ENCODE data around the gene CYP27B1. TPM values are rescaled to one million over a fixed set of nuclear protein-coding genes. Genes with fewer than 3 reads are reported as not detected.
A peak's percentile ranks its signal among the peaks of the same experiment; 100 is the strongest.

Gene CYP27B1
- total RNA-seq, 1 experiment from 2014 or later: 11.6 TPM

DNA sequence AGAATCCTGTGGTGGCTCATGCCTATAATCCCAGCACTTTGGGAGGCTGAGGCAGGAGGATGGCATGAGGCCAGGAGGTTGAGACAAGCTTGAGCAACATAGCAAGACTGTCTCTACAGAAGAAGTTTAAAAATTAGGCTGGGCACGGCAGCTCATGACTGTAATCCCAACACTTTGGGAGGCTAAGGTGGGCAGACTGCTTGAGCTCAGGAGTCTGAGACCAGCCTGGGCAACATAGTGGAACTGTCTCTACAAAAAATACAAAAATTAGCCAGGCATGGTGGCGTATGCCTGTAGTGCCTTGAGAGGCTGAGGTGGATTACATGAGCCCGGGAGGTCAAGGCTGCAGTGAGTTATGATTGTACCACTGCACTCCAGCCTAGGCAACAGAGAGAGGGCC is 998 bp upstream of the CYP27B1 start:
- ATAC-seq (no peak), DNase-seq (ENCODE audit: low read depth, low spot score) (no peak)
- H3K9me2 ChIP-seq (ENCODE audit: insufficient read depth): no peaks in the 10 kb centered on the region
- no peak overlapping the region for H3K9ac ChIP-seq (ENCODE audit: low read length)
- POLR2A ChIA-PET: interaction anchor here (1.7 to 2.4 kb wide), 2 partner anchors 11 to 13 kb away, joined by 5 to 12 read pairs; no protein-coding TSS in a partner anchor
- H3K27me3 ChIP-seq (ENCODE audit: insufficient read depth, low read length): no peaks in the 10 kb centered on the region
- 0 out of 2 replicates have a peak overlapping the region, but pooled peaks have one; percentile 100 for H3K4me2 ChIP-seq (ENCODE audit: low read length)
- no TSS peak for BruUV-seq (replicated peaks)
- CTCF ChIA-PET: interaction anchor here (4.0 kb wide), 1 partner anchor 12 kb away, joined by 51 read pairs; no protein-coding TSS in a partner anchor
- peak overlapping the region; percentile 73 for H3K27ac ChIP-seq (ENCODE audit: low read depth, low read length)
- peaks cover 18% of the 10 kb centered on the region for H3K79me2 ChIP-seq (ENCODE audit: insufficient read depth, low read length)
- H3K9me3 ChIP-seq (ENCODE audit: control insufficient read depth in 1 of 2, insufficient read depth in 1 of 2, low read depth in 1 of 2, low read length in 2 of 2): no peaks in the 10 kb centered on the region
- no peak overlapping the region for H3K4me3 ChIP-seq (replicated peaks in 1 of 2; ENCODE audit: low read depth in 1 of 2, low read length in 2 of 2)
- RAD21 ChIA-PET (ENCODE audit: low non-redundant PET in 1 of 2, low total read pairs in 2 of 2, uncharacterized antibody in 2 of 2, unreplicated experiment in 2 of 2): no interaction called here
- TF ChIP-seq, protein P1, sequence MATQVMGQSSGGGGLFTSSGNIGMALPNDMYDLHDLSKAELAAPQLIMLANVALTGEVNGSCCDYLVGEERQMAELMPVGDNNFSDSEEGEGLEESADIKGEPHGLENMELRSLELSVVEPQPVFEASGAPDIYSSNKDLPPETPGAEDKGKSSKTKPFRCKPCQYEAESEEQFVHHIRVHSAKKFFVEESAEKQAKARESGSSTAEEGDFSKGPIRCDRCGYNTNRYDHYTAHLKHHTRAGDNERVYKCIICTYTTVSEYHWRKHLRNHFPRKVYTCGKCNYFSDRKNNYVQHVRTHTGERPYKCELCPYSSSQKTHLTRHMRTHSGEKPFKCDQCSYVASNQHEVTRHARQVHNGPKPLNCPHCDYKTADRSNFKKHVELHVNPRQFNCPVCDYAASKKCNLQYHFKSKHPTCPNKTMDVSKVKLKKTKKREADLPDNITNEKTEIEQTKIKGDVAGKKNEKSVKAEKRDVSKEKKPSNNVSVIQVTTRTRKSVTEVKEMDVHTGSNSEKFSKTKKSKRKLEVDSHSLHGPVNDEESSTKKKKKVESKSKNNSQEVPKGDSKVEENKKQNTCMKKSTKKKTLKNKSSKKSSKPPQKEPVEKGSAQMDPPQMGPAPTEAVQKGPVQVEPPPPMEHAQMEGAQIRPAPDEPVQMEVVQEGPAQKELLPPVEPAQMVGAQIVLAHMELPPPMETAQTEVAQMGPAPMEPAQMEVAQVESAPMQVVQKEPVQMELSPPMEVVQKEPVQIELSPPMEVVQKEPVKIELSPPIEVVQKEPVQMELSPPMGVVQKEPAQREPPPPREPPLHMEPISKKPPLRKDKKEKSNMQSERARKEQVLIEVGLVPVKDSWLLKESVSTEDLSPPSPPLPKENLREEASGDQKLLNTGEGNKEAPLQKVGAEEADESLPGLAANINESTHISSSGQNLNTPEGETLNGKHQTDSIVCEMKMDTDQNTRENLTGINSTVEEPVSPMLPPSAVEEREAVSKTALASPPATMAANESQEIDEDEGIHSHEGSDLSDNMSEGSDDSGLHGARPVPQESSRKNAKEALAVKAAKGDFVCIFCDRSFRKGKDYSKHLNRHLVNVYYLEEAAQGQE (IDR thresholded peaks at IDR 0.05; ENCODE audit: low read depth): no peak
- TF ChIP-seq YY1 (IDR thresholded peaks at IDR 0.05; ENCODE audit: extremely low read depth, insufficient replicate concordance, low read depth, low read length) (no peak), CBX3 (IDR thresholded peaks at IDR 0.05; ENCODE audit: low read depth) (no peak), ZNF274 (IDR thresholded peaks at IDR 0.05; ENCODE audit: low read depth, low read length) (no peak), TCF7L2 (IDR thresholded peaks at IDR 0.05; ENCODE audit: borderline replicate concordance, extremely low read depth, insufficient read depth, insufficient read length) (no peak)
- TF ChIP-seq, protein P2, sequence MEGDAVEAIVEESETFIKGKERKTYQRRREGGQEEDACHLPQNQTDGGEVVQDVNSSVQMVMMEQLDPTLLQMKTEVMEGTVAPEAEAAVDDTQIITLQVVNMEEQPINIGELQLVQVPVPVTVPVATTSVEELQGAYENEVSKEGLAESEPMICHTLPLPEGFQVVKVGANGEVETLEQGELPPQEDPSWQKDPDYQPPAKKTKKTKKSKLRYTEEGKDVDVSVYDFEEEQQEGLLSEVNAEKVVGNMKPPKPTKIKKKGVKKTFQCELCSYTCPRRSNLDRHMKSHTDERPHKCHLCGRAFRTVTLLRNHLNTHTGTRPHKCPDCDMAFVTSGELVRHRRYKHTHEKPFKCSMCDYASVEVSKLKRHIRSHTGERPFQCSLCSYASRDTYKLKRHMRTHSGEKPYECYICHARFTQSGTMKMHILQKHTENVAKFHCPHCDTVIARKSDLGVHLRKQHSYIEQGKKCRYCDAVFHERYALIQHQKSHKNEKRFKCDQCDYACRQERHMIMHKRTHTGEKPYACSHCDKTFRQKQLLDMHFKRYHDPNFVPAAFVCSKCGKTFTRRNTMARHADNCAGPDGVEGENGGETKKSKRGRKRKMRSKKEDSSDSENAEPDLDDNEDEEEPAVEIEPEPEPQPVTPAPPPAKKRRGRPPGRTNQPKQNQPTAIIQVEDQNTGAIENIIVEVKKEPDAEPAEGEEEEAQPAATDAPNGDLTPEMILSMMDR (IDR thresholded peaks at IDR 0.05 in 2 of 3, conservative IDR thresholded peaks at IDR 0.05 in 1 of 3; ENCODE audit: borderline replicate concordance in 1 of 3, insufficient read depth in 1 of 3, low read depth in 2 of 3, low read length in 2 of 3): no peak
- peaks cover 11 to 47% of the 10 kb centered on the region in 2 experiments for H3K4me1 ChIP-seq (ENCODE audit: control insufficient read depth in 1 of 2, insufficient read depth in 2 of 2, low read length in 2 of 2)
- intact Hi-C loops (cut with micrococcal nuclease): no loop called here
- H4K20me1 ChIP-seq (ENCODE audit: insufficient read depth): no peaks in the 10 kb centered on the region
- H2AFZ ChIP-seq (ENCODE audit: low read depth, low read length, poor library complexity, severe bottlenecking): no peak overlapping the region
- H3K36me3 ChIP-seq (ENCODE audit: control insufficient read depth in 1 of 2, insufficient read depth in 2 of 2, low read length in 2 of 2): peaks cover 9 to 27% of the 10 kb centered on the region in 2 experiments; a peak in 3 of 4 replicates

Measured in HCT116 (cell line).